Activated gamma-delta T cell treated with Interleukin-2 at 50 U/mL for 16 hours (primary cell): Measurements from ENCODE around the gene CAMTA1.
"Not testable (repeated sequence)": the region's sequence is repeated elsewhere in the genome, so short reads cannot be mapped to it uniquely, and the experiment has no call there.

Source experiments
- DNase-seq: peaks from one replicate; pipeline ENCODE4 v3.0.0-alpha.2; 2020

CAMTA1 gene

GRCh38 chr1:6810146-6810734 lies 25.0 kb downstream of the CAMTA1 start:
- DNase-seq, result not testable (repeated sequence)

- DNase-seq, result no peak
Observed at GRCh38 chr1:6811583-6811982, 26.3 kb downstream of the CAMTA1 start.

- no peak for DNase-seq
Observed at GRCh38 chr1:6813165-6813564, 27.9 kb downstream of the CAMTA1 start.

- DNase-seq, result no peak
Observed at GRCh38 chr1:6815726-6816125, 30.5 kb downstream of the CAMTA1 start.

GRCh38 chr1:6819246-6820040 lies 34.2 kb downstream of the CAMTA1 start:
- no peak for DNase-seq

- DNase-seq, result no peak
Observed at GRCh38 chr1:6820899-6821298, 35.6 kb downstream of the CAMTA1 start.

- DNase-seq, result no peak
Observed at GRCh38 chr1:6822530-6823359, 37.5 kb downstream of the CAMTA1 start.

GRCh38 chr1:6823793-6824192 lies 38.5 kb downstream of the CAMTA1 start:
- DNase-seq, result no peak

- no peak for DNase-seq
Observed at GRCh38 chr1:6824665-6825368, 39.6 kb downstream of the CAMTA1 start.

GRCh38 chr1:6825828-6826227 lies 40.6 kb downstream of the CAMTA1 start:
- DNase-seq, result no peak

- no peak for DNase-seq
Observed at GRCh38 chr1:6827079-6827478, 41.8 kb downstream of the CAMTA1 start.

- DNase-seq, result no peak
Observed at GRCh38 chr1:6827630-6828165, 42.4 kb downstream of the CAMTA1 start.

GRCh38 chr1:6831366-6831765 lies 46.1 kb downstream of the CAMTA1 start:
- no peak for DNase-seq

- DNase-seq, result not testable (repeated sequence)
Observed at GRCh38 chr1:6832006-6832405, 46.8 kb downstream of the CAMTA1 start.

GRCh38 chr1:6832531-6833188 lies 47.4 kb downstream of the CAMTA1 start:
- no peak for DNase-seq

GRCh38 chr1:6833804-6834203 lies 48.5 kb downstream of the CAMTA1 start:
- DNase-seq, result no peak

- DNase-seq, result no peak
Observed at GRCh38 chr1:6834366-6834765, 49.1 kb downstream of the CAMTA1 start.

- no peak for DNase-seq
Observed at GRCh38 chr1:6835139-6835538, 49.9 kb downstream of the CAMTA1 start.

- no peak for DNase-seq
Observed at GRCh38 chr1:6842301-6842700, 57.0 kb downstream of the CAMTA1 start.

- not testable (repeated sequence) for DNase-seq
Observed at GRCh38 chr1:6845786-6846185, 60.5 kb downstream of the CAMTA1 start.

GRCh38 chr1:6848816-6849215 lies 63.6 kb downstream of the CAMTA1 start:
- no peak for DNase-seq

GRCh38 chr1:6850537-6850936 lies 65.3 kb downstream of the CAMTA1 start:
- DNase-seq, result no peak
